Hindlimb muscle (tissue), 1 donor: Measurements from ENCODE around the gene TTC28. TPM values are rescaled to one million over a fixed set of nuclear protein-coding genes. Genes with fewer than 3 reads are reported as not detected.

Source experiments
- DNase-seq: peaks from one replicate; pipeline ENCODE4 v3.0.0-alpha.2; 2013
- polyA plus RNA-seq: library from polyadenylated mRNA; unstranded; fragments of 120-200 nt; gene quantifications from one replicate; pipeline ENCODE4 v1.2.1, GENCODE V29; 2013; ENCODE audit not compliant: insufficient read length

TTC28 gene
- polyA plus RNA-seq, 1 donor, result 30.7 TPM

- no peak for DNase-seq
Measured at GRCh38 chr22:28125799-28126198, 553.8 kb downstream of the TTC28 start.

- no peak for DNase-seq
Measured at GRCh38 chr22:28123989-28124766, 555.5 kb downstream of the TTC28 start.

- DNase-seq, result no peak
Measured at GRCh38 chr22:28120691-28121592, 558.7 kb downstream of the TTC28 start.

GRCh38 chr22:28118957-28119631 is 560.5 kb downstream of the TTC28 start:
- no peak for DNase-seq

- DNase-seq, result peak; percentile 43
Measured at GRCh38 chr22:28116219-28116673, 563.4 kb downstream of the TTC28 start.

- DNase-seq, result no peak
Measured at GRCh38 chr22:28115426-28115825, 564.2 kb downstream of the TTC28 start.

GRCh38 chr22:28112548-28113043 is 567.0 kb downstream of the TTC28 start:
- peak; percentile 26 for DNase-seq

- DNase-seq, result no peak
Measured at GRCh38 chr22:28112190-28112544, 567.5 kb downstream of the TTC28 start.

- no peak for DNase-seq
Measured at GRCh38 chr22:28111501-28112189, 568.0 kb downstream of the TTC28 start.

GRCh38 chr22:28108851-28109250 is 570.8 kb downstream of the TTC28 start:
- DNase-seq, result no peak

GRCh38 chr22:28106617-28107016 is 573.0 kb downstream of the TTC28 start:
- DNase-seq, result no peak

- DNase-seq, result no peak
Measured at GRCh38 chr22:28105988-28106387, 573.7 kb downstream of the TTC28 start.

- no peak for DNase-seq
Measured at GRCh38 chr22:28105413-28105812, 574.2 kb downstream of the TTC28 start.

- no peak for DNase-seq
Measured at GRCh38 chr22:28103596-28103995, 576.0 kb downstream of the TTC28 start.

- DNase-seq, result no peak
Measured at GRCh38 chr22:28102151-28102812, 577.4 kb downstream of the TTC28 start.

- no peak for DNase-seq
Measured at GRCh38 chr22:28097627-28098026, 582.0 kb downstream of the TTC28 start.

- DNase-seq, result no peak
Measured at GRCh38 chr22:28096161-28096560, 583.5 kb downstream of the TTC28 start.

GRCh38 chr22:28095316-28096095 is 584.1 kb downstream of the TTC28 start:
- no peak for DNase-seq

GRCh38 chr22:28094771-28095170 is 584.9 kb downstream of the TTC28 start:
- DNase-seq, result no peak

- DNase-seq, result no peak
Measured at GRCh38 chr22:28093711-28094110, 585.9 kb downstream of the TTC28 start.

- DNase-seq, result no peak
Measured at GRCh38 chr22:28091486-28091885, 588.2 kb downstream of the TTC28 start.
